ENCODE results near the gene IFTAP.

The IFTAP gene

DNA sequence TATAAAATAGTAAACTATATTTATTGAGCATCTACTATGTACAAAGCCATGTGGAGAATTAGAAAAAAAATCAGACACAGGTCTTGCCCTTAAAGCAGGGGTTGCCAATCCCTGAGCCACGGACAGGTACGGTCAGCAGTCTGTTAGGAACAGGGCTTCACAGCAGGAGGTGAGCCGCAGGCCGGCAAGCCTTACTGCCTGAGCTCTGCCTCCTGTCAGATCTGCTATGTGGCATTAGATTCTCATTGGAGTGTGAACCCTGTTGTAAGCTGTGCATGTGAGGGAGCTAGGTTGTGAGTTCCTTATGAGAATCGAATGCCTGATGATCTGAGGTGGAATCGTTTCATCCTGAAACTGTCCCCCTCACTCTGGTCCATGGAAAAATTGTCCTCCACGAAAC, 5.9 kb downstream of the IFTAP start:
- no peak for DNase-seq

- no peak for DNase-seq
Measured at GRCh38 chr11:36601155-36601554, 6.9 kb downstream of the IFTAP start.

GRCh38 chr11:36602135-36602534, 7.8 kb downstream of the IFTAP start:
- DNase-seq, result no peak

DNA sequence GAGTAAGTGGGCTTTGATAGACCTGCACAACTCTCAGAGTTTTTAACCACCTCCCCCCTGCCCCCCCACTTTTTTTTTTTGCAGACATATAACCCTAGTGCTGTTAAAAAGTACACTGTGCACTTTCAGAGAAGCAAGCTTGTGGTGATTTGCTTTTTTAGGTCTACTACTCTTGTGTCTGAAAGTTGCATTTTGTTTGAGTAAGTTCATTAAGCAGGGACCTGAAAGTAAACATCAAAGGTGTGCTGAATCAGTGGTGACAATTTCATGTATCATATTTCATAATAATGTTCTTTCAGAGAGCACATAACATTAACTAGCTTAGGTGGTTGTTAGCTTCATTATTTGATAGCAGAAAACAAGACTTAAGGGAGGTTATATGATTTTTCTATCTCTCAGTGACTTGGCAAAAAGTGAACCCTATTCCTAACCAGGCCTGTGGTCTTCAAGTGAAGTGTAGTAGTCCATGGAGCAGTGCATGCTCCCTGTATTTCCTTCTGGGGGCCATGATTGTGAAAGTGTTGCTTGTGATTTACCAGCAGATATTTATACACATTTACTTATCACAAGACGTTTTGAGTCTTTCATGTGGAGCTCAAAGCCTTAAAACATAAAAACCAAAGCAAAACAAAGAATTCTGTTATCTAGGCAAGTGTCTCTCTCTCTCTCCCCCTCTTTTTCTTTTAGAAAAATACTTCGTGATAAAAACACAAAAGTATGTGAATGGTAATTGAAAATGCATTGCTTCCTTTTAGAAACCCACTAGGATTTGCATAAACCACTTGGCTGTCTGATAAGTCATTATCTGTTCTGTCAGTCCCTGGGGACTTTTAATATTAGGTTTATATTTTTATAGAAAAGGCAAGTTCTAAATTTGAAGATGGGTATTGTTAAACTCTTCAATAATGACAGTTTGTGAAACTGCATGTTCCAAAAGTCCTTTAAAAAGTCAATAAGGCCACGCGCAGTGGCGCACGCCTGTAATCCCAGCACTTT, 11.2 kb downstream of the IFTAP start:
- no peak for DNase-seq

DNA sequence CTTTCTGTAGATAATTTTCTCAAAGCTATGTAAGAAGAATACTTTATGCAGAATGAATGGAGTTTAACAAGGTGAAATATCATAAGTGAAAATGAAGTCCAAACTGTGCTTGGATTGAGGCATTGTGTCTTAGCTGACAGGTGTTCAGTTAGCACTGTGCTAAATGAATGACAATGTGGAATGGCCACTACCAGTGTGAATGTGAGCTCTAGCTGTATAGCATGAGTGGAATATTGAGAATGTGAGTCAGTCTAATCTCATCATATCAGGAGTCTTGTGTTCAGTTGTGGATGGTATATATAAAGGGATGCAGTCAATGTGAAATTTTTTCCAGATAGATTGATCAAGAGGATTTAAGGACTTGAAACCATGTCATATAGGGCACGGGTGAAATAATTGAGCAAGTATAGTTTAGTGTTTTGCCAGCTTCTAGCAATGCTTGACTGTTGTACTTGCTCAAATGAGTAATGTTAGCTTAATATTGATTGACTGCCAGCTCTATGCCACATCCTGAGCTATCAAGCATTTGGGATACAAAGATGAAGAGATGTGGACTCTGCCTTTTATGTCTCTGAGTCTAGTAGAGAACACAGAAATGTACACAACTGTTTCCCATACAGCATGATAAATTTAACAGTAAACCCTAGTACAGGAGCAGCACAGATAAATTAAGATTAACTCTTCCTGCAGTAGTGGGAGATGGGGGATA, 14.3 kb downstream of the IFTAP start:
- no peak for DNase-seq

- no peak for DNase-seq
Measured at GRCh38 chr11:36609383-36609782, 15.1 kb downstream of the IFTAP start.

- no peak for DNase-seq
Measured at GRCh38 chr11:36615826-36616225, 21.5 kb downstream of the IFTAP start.

DNA sequence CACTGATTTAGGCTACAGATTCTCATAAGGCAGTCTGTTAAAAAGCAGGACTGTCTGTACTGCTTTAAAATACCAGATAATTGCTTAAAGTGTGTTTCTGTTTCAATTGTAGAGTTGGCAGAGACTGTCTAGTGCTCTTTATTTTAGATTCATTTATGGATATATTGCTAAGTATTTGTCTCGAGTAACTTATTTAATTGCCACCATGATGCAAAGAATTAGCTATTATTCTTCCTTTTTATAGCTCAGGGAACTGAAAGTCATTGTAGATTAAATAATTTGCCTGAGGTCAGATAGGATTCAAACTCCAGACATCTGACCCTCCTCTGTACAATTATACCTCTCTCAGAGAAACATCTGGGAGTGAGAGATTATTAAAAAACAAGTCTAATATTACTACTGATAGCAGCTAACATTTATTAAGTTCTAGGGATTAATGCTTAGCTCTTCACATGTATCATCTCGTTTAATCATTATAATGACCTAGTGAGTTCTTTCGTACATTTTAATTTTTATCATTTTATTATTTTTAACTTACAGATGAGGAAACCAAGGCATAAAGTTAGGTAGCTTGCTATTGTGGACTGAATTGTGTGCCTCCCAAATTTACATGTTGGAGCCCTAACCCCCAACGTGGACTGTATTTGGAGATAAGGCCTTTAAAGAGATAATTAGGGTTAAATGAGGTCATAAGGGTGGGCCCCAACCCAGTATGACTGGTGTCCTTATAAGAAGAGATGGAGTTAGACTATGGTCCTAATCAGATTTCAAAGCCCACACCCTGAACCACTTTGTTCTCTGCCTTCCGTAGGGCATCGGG, 23.5 kb downstream of the IFTAP start:
- no peak for DNase-seq

DNA sequence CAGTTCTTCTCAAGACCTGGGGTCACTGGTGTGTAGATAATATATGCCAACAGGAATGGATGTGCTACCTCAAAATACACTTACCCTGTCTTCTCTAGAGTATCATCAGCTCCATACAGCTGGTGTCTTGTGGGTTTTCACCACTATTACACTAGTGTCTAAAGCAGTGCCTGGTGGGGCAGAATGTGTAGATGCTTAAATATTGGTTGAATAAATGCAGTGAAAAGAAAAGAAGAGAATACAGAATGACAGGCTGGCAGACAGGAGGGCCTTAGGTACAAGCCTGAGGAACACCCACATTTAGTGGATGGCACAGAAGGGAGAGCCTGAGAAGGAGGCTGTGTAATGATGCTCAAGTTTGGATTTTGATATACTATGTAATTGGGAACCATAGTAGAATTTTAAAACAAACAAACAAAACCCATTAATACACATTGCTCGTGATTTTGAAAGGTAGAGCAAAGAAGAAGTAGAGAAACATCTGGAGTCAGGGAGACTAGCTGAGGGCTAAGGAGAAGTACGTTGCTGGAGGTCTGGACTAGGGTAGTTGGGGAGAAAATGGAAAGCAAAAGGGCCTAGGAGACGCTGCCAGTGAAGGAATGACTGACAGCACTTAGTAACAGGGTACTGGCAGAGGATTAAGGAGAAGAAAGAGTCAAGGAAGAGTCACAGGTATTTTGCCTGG, 24.2 kb downstream of the IFTAP start:
- DNase-seq, result no peak

DNA sequence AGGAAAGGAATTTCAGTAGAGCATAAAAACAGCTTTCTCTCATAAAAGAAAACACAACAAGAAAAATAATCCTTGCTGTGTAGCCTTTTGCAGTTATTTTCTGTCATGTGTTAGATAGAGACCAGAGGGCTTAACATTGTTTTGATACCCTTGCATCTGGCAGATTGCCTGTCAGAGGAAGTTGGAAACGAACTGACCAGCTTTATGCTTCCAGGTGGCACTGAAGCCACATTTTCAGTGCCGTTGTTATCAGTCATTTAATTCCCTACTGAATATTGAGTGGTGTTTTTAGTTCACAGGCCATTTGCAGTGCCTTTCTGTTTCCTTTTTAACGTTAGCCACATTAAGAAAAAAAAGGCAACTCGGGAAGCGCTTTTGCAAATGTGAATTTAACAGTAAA, 25.2 kb downstream of the IFTAP start:
- no peak for DNase-seq

- DNase-seq, result no peak
Measured at GRCh38 chr11:36620246-36620645, 25.9 kb downstream of the IFTAP start.

DNA sequence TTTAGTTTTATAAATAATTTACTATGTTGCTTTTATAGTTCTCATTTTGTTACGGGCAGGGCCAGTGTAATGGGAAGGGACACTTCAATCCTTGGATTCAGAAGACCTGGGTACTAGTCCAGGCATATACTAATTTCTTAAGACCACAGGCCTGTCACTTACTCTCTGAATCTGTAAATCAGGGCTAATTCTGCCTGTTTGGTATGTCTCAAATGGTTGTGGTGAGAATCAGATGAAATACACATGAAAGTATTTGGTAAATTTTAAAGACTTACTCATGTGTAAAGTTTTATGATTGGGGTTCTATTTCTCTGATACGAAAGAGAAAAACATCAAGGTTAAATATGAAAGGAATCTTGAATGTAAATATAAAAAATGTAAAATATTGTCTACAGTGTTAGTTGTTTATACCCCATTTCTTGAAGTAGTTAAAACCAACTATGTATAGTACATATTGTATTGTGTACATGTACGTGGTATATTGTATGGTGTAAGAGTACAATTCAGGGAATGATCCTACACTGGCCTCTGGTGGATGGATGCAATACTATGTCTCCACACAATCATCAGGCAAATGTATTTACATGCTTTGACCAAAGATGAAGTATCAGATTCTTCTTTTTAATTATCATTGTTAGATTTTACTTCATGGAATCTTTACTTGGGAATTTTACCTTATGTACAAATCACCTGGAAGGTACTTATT, 28.3 kb downstream of the IFTAP start:
- DNase-seq, result no peak

GRCh38 chr11:36623494-36623893, 29.2 kb downstream of the IFTAP start:
- DNase-seq, result no peak

DNA sequence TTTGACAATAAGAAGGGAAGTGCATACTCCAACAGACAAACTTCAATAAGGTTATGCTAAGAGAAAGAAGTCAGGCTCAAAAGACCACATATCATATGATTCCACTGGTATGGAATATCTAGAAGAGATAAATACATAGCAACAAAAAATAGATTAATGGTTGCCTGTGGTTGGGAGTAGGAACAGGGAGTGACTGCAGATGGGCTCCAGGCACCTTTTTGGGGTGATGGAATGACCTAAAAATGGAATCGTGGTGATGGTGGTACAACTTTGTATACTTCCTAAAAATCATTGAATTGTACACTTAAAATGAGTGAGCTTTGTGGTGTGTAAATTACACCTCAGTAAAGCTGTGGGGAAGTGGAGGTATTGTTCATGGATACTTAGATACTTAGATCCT, 32.7 kb downstream of the IFTAP start:
- DNase-seq, result no peak

DNA sequence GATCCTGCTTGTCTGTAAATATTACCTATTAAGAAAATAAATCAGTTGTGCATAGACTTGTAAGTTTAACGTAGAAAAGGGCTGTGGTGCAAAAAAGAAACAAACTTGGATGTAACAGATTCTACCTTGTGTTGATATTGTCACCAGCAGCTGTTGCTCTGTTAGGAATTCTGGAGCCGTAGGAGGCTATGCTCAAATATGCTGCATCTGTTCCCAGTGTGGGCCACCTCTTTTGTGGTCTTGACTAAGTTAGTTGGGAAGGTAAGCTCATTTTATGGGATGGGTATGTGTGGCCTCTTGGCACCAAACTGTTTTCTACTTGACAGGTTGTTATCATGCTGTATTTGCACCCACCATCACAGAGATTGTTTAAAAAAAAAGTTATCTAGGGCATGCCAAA, 33.2 kb downstream of the IFTAP start:
- DNase-seq, result no peak

DNA sequence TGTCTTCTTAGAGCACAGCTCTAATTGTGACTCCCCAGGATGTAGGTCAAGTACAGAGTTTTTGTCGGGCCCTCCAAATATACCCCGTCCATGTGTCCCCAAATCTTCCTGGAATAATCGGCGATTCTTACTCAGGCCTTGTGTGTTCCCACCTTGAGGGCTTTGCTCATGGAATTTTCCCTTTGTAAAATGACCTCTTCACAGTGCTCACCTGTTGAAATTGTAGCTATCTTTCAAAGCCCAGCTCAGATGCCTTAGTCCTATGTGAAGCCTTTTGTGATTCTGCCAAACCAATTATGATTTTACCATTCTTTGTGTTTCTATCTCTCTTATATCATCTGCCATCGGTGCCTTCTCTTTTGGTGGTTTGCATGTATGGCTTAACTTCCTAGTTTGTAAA, 33.8 kb downstream of the IFTAP start:
- no peak for DNase-seq

- DNase-seq, result no peak
Measured at GRCh38 chr11:36628765-36629244, 34.5 kb downstream of the IFTAP start.

- no peak for DNase-seq
Measured at GRCh38 chr11:36631774-36632173, 37.5 kb downstream of the IFTAP start.

DNA sequence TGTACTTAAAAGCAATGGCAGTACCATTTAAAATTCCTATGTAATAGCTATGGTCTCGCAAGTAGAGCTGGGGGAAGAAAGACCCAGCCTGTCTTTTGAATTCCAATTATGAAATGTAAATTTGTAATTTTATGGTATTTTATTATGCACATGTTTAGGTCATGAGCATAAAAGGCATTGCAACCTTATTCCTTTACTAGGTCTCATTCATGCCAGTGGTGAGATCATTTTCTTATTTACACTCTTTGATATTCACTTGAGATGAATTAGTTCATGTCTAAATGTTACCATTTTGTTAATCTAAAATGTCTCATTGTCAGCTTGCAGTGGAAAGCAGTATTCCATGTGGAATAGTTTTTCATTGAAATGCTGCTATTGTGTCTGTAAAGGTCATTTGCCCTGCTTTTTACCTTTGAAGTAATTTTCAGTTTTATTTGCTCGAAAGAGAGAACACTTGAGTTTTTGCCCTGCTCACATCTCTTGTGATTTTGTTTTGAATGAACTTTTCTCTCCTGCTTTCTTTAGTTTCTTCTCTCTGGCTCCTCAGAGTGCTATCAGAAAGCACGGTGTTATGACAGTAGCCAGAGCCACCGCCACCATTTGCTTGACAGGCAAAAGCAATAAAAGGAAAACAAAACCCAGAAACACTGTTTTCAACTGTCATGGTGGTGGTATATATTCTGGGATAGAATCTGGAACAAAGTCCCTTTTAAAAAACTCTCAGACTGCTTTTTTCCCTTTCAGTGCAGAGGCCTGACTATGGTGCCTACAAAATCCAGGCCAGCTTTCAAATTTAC, 41.0 kb downstream of the IFTAP start:
- no peak for DNase-seq

- DNase-seq, result no peak
Measured at GRCh38 chr11:36638556-36638955, 44.3 kb downstream of the IFTAP start.

Data from T-helper 9 cell (primary cell).